Measurements from ENCODE around the gene AATK. TPM values are rescaled to one million over a fixed set of nuclear protein-coding genes. Genes with fewer than 3 reads are reported as not detected.
A peak's percentile ranks its signal among the peaks of the same experiment; 100 is the strongest.

The AATK gene
- total RNA-seq, 2 experiments from 2014 or later, result 1.2 to 1.4 TPM

DNA sequence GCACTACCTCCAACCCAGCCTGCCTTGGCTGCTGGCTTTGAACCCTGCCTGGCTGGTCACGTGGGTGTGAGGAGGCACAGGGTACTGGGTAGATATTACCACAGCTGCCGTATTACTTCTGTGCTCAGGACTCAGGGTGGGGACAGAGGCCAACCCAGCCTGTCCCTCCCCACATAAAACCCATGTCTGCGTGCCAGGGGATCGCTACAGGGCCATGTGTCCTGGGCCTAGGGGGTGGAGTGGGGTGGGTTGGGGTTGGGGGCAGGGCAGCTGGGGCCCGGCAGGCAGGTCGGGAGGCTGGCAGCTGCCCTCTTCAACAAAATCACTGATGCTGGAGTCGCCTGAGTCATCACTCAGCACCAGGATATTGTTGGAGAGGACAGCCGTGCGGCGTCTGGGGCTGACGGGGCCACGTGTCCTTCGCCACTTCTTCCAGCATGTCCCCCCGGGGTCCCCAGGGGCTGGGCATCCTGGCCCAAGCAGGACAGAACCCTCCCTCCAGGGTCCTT lies 40.4 kb downstream of the AATK start:
- DNase-seq, result no peak

GRCh38 chr17:81124377-81124776 lies 41.6 kb downstream of the AATK start:
- H3K27me3 Mint-ChIP-seq, result no peaks in the 10 kb centered on the region
- no peak overlapping the region for H3K27ac Mint-ChIP-seq
- H3K9me3 Mint-ChIP-seq, result no peaks in the 10 kb centered on the region
- no peaks in the 10 kb centered on the region for H3K4me1 Mint-ChIP-seq
- H3K4me3 Mint-ChIP-seq, result no peak overlapping the region
- H3K36me3 Mint-ChIP-seq, result no peaks in the 10 kb centered on the region
- no peak for ATAC-seq (ENCODE audit: low read depth)
- POLR2A ChIA-PET, result interaction anchor here (0.8 kb wide), 1 partner anchor 115 kb away, joined by 3 read pairs; the partner anchor contains the start of genes NDUFAF8 and TEPSIN
- DNase-seq, result no peak

More for the DNA sequence above, 40.4 kb downstream of the AATK start:
- Mint-ChIP-seq H3K27ac (no peak overlapping the region), H3K4me1 (no peaks in the 10 kb centered on the region), H3K36me3 (no peaks in the 10 kb centered on the region), H3K27me3 (no peaks in the 10 kb centered on the region), H3K4me3 (no peak overlapping the region), H3K9me3 (no peaks in the 10 kb centered on the region)
- ATAC-seq (ENCODE audit: low read depth), result no peak
- POLR2A ChIA-PET, result no interaction called here

DNA sequence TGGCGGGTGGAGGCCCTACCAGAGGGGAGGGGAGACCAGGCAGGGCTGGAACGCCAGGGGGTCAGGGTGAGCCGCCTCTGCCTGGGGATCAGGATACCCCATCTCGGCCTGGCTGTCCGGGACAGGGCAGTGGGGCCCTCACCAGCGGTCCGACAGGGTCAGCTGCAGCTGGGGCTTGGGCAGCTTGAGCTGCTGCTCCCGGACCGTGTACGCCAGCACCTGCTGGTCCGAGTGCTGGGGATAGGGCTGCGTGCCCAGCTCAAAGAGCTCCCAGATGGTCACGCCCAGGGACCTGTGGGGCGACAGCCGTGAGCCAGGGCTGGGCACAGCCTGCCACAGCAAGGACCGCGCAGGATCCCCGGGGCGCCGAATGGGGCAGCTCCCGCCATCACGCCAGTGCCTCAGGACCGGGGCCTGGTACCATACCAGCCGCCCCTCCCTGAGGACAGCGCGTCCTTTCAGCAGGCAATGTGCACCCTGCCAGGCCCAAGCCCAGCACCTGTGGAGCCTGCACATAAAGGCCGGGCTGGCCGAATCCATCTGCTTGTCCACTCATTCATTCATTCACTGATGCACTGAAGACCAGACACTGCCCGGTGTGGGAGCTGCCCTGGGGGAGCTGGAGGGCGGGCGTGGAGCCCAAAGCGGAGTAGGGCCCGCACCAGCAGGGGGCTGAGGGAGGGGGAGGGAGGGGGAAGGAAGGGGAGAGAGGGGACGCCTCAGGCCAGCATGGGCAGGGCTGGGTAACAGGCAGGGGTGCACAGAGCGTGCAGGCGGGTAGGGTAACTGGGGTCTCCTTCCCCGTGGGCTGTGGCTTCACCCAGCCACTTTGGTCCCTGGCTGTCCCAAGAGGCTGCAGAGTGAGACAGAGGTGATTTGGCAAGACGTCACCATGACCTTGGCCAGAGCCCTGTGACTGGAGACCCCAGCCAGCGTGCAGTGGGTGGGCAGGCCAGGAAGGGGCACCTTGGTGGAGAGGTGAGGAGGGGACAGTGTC lies 42.7 kb downstream of the AATK start:
- Mint-ChIP-seq H3K27ac (no peak overlapping the region), H3K4me1 (no peaks in the 10 kb centered on the region), H3K27me3 (no peaks in the 10 kb centered on the region), H3K36me3 (no peaks in the 10 kb centered on the region), H3K9me3 (no peaks in the 10 kb centered on the region), H3K4me3 (no peak overlapping the region)
- POLR2A ChIA-PET, result no interaction called here
- no peak for ATAC-seq (ENCODE audit: low read depth)
- no peak for DNase-seq

DNA sequence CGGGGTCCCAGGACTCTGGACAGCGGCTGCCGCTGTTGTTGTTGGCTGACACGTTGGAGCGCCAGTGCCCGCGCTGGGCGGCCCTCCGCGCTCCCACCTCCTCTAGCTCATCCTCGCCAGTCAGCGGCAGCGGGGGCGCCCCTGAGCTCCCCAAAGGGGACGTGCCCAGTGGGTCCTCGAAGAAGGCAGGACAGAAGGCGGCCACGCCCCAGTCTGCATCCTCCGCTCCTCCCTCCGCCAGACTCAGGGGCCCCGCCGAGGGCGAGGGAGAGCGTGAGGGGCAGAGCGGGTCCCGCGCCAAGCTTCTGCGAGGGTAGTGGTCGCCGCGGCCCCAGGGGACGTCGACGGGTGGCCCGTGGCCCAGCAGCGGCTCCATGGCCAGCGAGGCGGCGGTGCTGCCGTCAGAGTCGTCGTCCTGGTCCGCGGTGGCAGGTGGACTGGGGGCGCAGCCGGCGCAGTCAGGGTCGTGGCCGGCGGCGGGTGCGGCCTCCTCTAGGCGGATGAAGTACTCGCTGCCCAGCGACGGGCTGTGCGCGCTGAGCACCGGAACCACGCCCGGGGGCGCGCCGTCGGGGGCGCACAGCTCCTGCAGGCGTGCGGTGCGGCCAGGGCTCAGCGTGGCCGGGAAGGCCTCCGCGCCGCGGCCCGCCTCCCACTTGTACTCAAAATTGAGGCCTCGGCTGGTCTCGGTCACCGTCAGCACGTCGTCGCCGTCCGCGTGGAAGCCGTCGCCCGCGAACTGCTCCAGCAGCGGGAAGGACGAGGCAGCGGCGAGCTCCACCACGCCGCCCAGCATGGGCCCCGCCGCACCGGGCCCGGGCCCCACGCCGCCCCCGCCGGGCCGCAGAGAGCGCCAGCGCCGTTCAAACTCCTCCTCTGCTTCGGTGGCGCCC lies 43.9 kb downstream of the AATK start:
- Mint-ChIP-seq H3K9me3 (no peaks in the 10 kb centered on the region), H3K27ac (no peak overlapping the region), H3K4me1 (no peaks in the 10 kb centered on the region), H3K36me3 (no peaks in the 10 kb centered on the region), H3K27me3 (no peaks in the 10 kb centered on the region), H3K4me3 (no peak overlapping the region)
- POLR2A ChIA-PET, result no interaction called here
- ATAC-seq (ENCODE audit: low read depth) (no peak), DNase-seq (no peak)

GRCh38 chr17:81120695-81121621 lies 45.1 kb downstream of the AATK start:
- H3K27ac Mint-ChIP-seq, result no peak overlapping the region
- H3K4me3 Mint-ChIP-seq, result no peak overlapping the region

GRCh38 chr17:81120149-81120484 lies 45.9 kb downstream of the AATK start:
- no peak for ATAC-seq (ENCODE audit: low read depth)

More at GRCh38 chr17:81120695-81121621, 45.1 kb downstream of the AATK start:
- H3K36me3 Mint-ChIP-seq, result no peaks in the 10 kb centered on the region
- ATAC-seq (ENCODE audit: low read depth), result no peak
- DNase-seq, result no peak
- H3K4me1 Mint-ChIP-seq, result no peaks in the 10 kb centered on the region
- POLR2A ChIA-PET, result no interaction called here
- H3K9me3 Mint-ChIP-seq, result no peaks in the 10 kb centered on the region
- no peaks in the 10 kb centered on the region for H3K27me3 Mint-ChIP-seq

GRCh38 chr17:81119223-81120148 lies 46.5 kb downstream of the AATK start:
- Mint-ChIP-seq H3K27me3 (no peaks in the 10 kb centered on the region), H3K36me3 (no peaks in the 10 kb centered on the region), H3K27ac (peak overlapping the region; percentile 58), H3K4me3 (no peak overlapping the region), H3K4me1 (no peaks in the 10 kb centered on the region), H3K9me3 (no peaks in the 10 kb centered on the region)
- POLR2A ChIA-PET, result interaction anchor here (0.5 kb wide), 1 partner anchor 120 kb away, joined by 3 read pairs; the partner anchor contains the start of genes NDUFAF8 and TEPSIN
- peak; percentile 35 for ATAC-seq (ENCODE audit: low read depth)
- peak; percentile 88 for DNase-seq

More at GRCh38 chr17:81120149-81120484, 45.9 kb downstream of the AATK start:
- Mint-ChIP-seq H3K27ac (no peak overlapping the region), H3K27me3 (no peaks in the 10 kb centered on the region), H3K36me3 (no peaks in the 10 kb centered on the region), H3K4me1 (no peaks in the 10 kb centered on the region), H3K9me3 (no peaks in the 10 kb centered on the region), H3K4me3 (no peak overlapping the region)
- no peak for DNase-seq
- POLR2A ChIA-PET, result no interaction called here

DNA sequence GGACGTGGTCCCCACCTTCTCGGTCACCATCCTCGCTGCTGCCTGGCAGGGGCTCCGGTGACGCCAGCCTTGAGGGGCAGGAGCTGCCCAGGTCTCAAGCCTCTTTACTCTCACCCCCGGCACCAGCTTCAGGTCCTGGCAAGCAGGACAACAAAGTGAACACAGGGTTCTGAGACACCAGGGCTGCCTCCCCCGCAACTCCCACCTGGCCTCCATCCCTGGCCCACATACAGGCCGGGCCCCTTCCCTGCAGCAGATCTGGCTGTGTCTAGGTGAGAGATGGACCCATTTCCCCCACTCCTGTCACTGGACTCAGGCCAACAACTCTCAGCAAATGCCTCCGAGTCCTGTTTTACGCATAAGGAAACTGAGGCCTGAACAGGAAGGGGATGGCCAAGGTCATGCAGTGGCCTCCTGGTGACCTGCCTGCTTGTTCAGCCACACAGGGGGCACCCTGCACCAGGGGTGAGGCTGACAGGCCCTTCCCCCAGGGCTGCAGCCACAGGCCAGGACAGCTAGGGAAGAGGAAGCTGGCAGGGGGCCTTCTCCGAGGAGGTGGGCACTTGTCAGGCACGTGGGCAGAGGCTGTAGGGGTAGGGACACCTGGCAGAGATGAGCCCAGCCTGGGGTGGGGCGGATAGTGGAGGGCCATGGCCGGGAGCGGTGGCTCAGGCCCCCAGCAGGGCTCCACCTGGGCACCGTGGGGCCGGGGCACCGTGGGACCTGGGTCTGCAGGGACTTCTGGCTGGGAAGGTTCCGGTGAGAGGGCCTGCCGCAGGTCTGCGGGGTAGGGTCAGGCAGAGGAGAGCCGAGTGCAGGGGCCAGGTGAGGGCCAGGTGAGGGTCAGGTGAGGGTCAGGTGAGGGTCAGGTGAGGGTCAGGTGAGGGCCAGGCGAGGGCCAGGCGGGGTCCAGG lies 47.5 kb downstream of the AATK start:
- Mint-ChIP-seq H3K4me3 (no peak overlapping the region), H3K9me3 (no peaks in the 10 kb centered on the region), H3K27me3 (no peaks in the 10 kb centered on the region), H3K36me3 (no peaks in the 10 kb centered on the region), H3K27ac (peak overlapping the region; percentile 34), H3K4me1 (no peaks in the 10 kb centered on the region)
- no peak for ATAC-seq (ENCODE audit: low read depth)
- POLR2A ChIA-PET, result no interaction called here
- no peak for DNase-seq

DNA sequence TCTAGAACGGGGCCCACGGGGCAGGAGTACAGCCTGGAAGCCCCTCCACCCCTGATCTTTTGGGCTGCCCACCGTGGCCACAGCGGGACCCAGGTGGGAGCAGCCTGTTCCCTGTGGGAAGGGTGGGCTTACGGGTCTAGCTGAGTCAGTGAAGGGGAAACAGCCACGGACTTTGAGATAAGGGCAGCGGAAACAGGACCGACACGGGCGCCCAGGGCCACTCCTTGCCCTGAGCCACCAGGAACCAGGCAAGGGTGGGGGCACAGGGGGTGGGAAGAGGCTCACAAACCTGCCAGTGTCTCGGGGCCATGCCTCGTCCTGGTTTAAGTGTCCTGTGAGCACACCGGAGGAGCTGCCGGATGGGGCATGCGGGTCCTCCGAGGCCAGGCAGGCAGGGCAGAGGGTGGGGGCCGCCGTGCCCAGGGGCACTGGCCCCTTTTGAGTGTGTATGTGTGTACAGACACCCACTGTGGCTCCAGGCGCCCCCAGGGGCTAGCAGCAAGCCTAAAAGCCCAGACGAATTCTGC lies 48.3 kb downstream of the AATK start:
- no peaks in the 10 kb centered on the region for H3K4me1 Mint-ChIP-seq
- DNase-seq (no peak), ATAC-seq (ENCODE audit: low read depth) (no peak)
- POLR2A ChIA-PET, result no interaction called here
- no peak overlapping the region for H3K27ac Mint-ChIP-seq
- H3K4me3 Mint-ChIP-seq, result no peak overlapping the region
- no peaks in the 10 kb centered on the region for H3K27me3 Mint-ChIP-seq
- no peaks in the 10 kb centered on the region for H3K36me3 Mint-ChIP-seq
- no peaks in the 10 kb centered on the region for H3K9me3 Mint-ChIP-seq

DNA sequence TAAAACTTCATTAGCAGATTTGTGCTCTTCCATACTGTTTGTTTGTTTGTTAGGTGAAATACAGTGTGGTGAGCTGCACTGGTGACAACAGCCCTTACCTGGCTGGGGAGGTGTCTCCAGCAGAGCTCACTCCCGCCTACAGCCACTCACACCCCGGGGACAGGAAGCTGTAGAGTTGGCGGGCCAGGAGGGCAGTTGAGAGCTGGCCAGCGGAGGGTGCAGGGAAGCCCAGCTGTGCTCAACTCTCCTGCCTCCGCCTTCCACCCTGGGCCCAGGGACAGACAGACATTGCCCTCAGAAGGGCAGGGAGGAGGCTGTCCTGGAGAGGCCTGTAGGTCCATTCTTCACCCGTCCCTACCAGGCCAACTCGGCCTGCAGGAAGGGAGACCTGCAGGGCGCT lies 49.3 kb downstream of the AATK start:
- H3K36me3 Mint-ChIP-seq, result no peaks in the 10 kb centered on the region
- no peak overlapping the region for H3K27ac Mint-ChIP-seq
- no peaks in the 10 kb centered on the region for H3K9me3 Mint-ChIP-seq
- ATAC-seq (ENCODE audit: low read depth) (no peak), DNase-seq (no peak)
- H3K4me1 Mint-ChIP-seq, result no peaks in the 10 kb centered on the region
- POLR2A ChIA-PET, result interaction anchor here (1.0 kb wide), 1 partner anchor 118 kb away, joined by 3 read pairs; no protein-coding TSS in a partner anchor
- no peaks in the 10 kb centered on the region for H3K27me3 Mint-ChIP-seq
- H3K4me3 Mint-ChIP-seq, result no peak overlapping the region
